A172 (cell line): ENCODE data around the gene ZNF90. TPM values are rescaled to one million over a fixed set of nuclear protein-coding genes. Genes with fewer than 3 reads are reported as not detected.
"Not testable (repeated sequence)": the region's sequence is repeated elsewhere in the genome, so short reads cannot be mapped to it uniquely, and the experiment has no call there.

Experiments used
- DNase-seq: peaks from one replicate; pipeline ENCODE4 v3.0.0-alpha.2; 2015; ENCODE audit warnings: low spot score
- total RNA-seq: library from RNA; depleted of rRNA; stranded (reverse); fragments of >200 nt; shearing (Covaris generic); gene quantifications from 2 replicates; pipeline ENCODE4 v1.2.3, GENCODE V29; 2014; rRNA removed

Gene ZNF90
- total RNA-seq, 1 experiment from 2014 or later, result 0.72 TPM

- DNase-seq, result no peak
These were observed 25.4 kb downstream of the ZNF90 start for GRCh38 chr19:20103091-20103740.

GRCh38 chr19:20107301-20107700 lies 29.5 kb downstream of the ZNF90 start:
- no peak for DNase-seq

GRCh38 chr19:20118064-20118839 lies 40.5 kb downstream of the ZNF90 start:
- DNase-seq, result not testable (repeated sequence)

- no peak for DNase-seq
These were observed 47.1 kb downstream of the ZNF90 start for GRCh38 chr19:20124879-20125278.

GRCh38 chr19:20132933-20133332 lies 55.1 kb downstream of the ZNF90 start:
- not testable (repeated sequence) for DNase-seq

- DNase-seq, result not testable (repeated sequence)
These were observed 59.9 kb downstream of the ZNF90 start for GRCh38 chr19:20137714-20138113.

- no peak for DNase-seq
These were observed 73.9 kb downstream of the ZNF90 start for GRCh38 chr19:20151617-20152145.

- DNase-seq, result not testable (repeated sequence)
These were observed 74.7 kb downstream of the ZNF90 start for GRCh38 chr19:20152506-20152905.

GRCh38 chr19:20153281-20153680 lies 75.5 kb downstream of the ZNF90 start:
- no peak for DNase-seq

- no peak for DNase-seq
These were observed 76.8 kb downstream of the ZNF90 start for GRCh38 chr19:20154636-20155035.

- DNase-seq, result no peak
These were observed 85.0 kb downstream of the ZNF90 start for GRCh38 chr19:20162821-20163220.

GRCh38 chr19:20164456-20164855 lies 86.7 kb downstream of the ZNF90 start:
- DNase-seq, result no peak

- no peak for DNase-seq
These were observed 88.3 kb downstream of the ZNF90 start for GRCh38 chr19:20165971-20166592.

GRCh38 chr19:20167020-20167644 lies 89.3 kb downstream of the ZNF90 start, which contains the start of gene ZNF486:
Gene ZNF486, plus strand, starts transcription at chr19:20167214. Its CDS starts 117 bp downstream, at chr19:20167331.
- DNase-seq, result peak; percentile 93

GRCh38 chr19:20167651-20168122 lies 89.9 kb downstream of the ZNF90 start:
- DNase-seq, result peak; percentile 32

Other genes with a start within 250 kb of the ZNF90 start
- gene ZNF253, start 212.1 kb upstream of the ZNF90 start, total RNA-seq, result 4.2 and 4.4 TPM in 2 replicates
- gene ZNF93, start 177.1 kb upstream of the ZNF90 start, total RNA-seq, result 5.3 and 6.8 TPM in 2 replicates
- 1.1 and 3.0 TPM in 2 replicates for gene ZNF682, start 38.5 kb upstream of the ZNF90 start, total RNA-seq
- gene ZNF486, start 89.2 kb downstream of the ZNF90 start, total RNA-seq, result 6.6 and 8.8 TPM in 2 replicates